Measurements from ENCODE around the gene SLC45A1. TPM values are rescaled to one million over a fixed set of nuclear protein-coding genes. Genes with fewer than 3 reads are reported as not detected.

The SLC45A1 gene
- total and polyA plus RNA-seq, 2 experiments from 2014 or later, result 0.34 to 0.42 TPM

GRCh38 chr1:8343464-8344001, 25.6 kb downstream of the SLC45A1 start:
- Histone ChIP-seq H3K27me3 (no peaks in the 10 kb centered on the region), H3K9me3 (ENCODE audit: low read depth) (no peaks in the 10 kb centered on the region), H3K4me3 (no peak overlapping the region), H3K36me3 (no peaks in the 10 kb centered on the region), H3K4me1 (ENCODE audit: low read depth) (no peaks in the 10 kb centered on the region), H3K27ac (no peak overlapping the region)
- DNase-seq (ENCODE audit: low read depth in 1 of 2, low spot score in 1 of 2), result peak in 1 of 2 donors; percentile 96
- TF ChIP-seq CTCF (IDR thresholded peaks at IDR 0.05; ENCODE audit: low read depth, low read length), result no peak

DNA sequence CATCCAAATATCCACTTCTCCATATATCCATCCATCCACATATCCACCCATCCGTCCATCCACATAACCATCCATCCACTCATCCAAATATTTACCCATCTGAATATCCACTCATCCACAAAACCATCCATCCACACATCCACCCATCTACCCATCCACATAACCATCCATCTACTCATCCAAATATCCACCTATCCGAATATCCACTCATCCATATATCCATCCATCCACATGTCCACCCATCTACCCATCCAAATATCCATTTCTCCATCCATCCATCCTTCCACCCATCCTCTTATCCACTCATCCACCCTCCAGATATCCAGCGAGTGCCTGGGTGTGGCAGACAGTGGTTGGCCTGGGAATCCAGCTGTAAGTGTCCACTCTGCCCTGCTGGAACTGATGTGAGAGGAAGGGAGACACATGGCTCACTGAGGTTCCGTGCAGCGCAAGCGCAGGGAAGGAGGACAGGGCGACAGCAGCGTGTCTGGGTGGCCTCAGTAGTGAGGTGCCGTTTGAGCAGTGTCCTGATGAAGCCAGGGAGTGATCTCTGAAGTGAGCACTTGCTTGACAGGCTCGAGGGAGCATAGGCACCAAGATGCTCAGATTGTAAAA, 27.1 kb downstream of the SLC45A1 start:
- no peak for DNase-seq (ENCODE audit: low read depth in 1 of 2, low spot score in 1 of 2)
- no peaks in the 10 kb centered on the region for H3K9me3 ChIP-seq (ENCODE audit: low read depth)
- no peaks in the 10 kb centered on the region for H3K4me1 ChIP-seq (ENCODE audit: low read depth)
- no peak overlapping the region for H3K27ac ChIP-seq
- H3K36me3 ChIP-seq, result no peaks in the 10 kb centered on the region
- H3K4me3 ChIP-seq, result no peak overlapping the region
- H3K27me3 ChIP-seq, result no peaks in the 10 kb centered on the region
- TF ChIP-seq CTCF (IDR thresholded peaks at IDR 0.05; ENCODE audit: low read depth, low read length), result no peak

DNA sequence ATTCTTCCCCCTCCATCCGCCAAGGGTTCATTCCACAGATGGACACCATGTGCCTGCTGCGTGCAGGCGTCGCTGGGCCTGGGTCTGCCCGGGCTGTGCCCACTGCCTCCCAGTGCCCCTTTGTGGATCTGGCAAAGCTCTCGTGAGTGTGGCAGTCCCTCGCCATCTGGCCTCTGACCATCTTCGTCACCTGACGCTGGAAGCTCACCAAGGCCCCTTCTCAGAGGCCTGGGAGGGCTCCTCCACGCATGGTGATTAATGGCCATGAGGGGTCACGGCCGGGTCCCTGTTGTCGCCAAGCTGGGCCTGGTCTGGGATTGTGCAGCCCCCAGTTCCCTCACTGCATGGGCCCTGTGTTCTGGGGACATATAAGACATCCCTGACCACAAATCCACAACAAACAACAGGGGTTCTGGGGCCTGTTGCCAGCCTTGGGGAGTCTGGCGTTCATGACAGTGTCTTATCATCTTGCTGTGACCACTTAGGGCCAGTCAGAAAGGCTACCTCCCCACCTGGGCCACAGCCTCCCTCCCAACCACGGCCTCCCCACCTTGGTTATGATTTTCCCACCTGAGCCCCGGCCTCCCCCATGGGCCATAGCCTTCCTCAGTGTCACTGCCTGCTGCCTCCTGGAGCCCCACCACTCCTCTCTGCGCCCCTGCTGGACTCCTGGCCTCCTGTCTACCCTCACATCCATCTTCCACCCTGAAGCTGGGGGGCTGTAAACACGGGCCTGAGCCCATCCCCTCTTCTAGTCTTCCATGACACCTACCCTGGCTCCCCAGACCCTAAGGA, 27.9 kb downstream of the SLC45A1 start:
- Histone ChIP-seq H3K27me3 (no peaks in the 10 kb centered on the region), H3K36me3 (no peaks in the 10 kb centered on the region), H3K9me3 (ENCODE audit: low read depth) (no peaks in the 10 kb centered on the region), H3K27ac (no peak overlapping the region), H3K4me3 (no peak overlapping the region), H3K4me1 (ENCODE audit: low read depth) (no peaks in the 10 kb centered on the region)
- DNase-seq (ENCODE audit: low read depth in 1 of 2, low spot score in 1 of 2), result no peak
- TF ChIP-seq CTCF (IDR thresholded peaks at IDR 0.05; ENCODE audit: low read depth, low read length), result no peak

- no peak for TF ChIP-seq CTCF (IDR thresholded peaks at IDR 0.05; ENCODE audit: low read depth, low read length)
- H3K4me3 ChIP-seq, result no peak overlapping the region
- no peaks in the 10 kb centered on the region for H3K36me3 ChIP-seq
- no peaks in the 10 kb centered on the region for H3K9me3 ChIP-seq (ENCODE audit: low read depth)
- no peaks in the 10 kb centered on the region for H3K4me1 ChIP-seq (ENCODE audit: low read depth)
- DNase-seq (ENCODE audit: low read depth in 1 of 2, low spot score in 1 of 2), result no peak
- no peaks in the 10 kb centered on the region for H3K27me3 ChIP-seq
- H3K27ac ChIP-seq, result no peak overlapping the region
Measured at GRCh38 chr1:8347635-8348034, 29.7 kb downstream of the SLC45A1 start.

DNA sequence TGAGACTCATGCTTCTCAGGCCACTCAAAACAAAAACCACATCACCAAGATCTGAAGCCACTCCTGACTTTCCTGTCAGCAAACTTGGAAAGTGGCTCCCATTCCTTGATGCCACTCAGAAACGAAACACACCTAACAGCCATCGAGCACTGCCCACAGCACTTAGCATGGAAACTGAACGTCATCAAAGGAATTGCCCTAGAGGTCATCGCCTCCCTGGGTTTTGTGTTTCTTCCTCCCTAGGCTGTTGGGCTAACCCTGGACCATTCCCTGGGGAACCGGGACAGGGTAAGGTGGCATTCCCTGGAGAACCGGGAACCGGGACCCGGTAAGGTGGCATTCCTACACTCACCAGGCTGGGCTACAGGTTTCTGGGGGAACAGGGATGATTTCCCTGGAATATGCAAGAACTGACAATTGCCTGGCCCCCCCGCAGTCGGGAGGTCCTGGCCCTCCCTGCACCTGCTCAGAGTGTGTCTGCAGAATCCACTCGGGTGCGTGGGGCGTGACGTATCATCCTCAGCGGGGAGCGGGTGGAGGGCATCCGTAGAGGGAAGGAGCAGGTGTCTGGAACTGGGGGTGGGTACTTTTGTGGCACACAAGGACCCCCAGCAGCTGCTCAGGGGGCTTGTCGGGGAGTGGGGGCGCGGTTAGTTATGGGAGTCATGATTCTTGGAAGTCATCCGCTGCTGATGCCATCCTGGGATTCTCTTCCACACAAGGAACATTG, 30.3 kb downstream of the SLC45A1 start:
- H3K27me3 ChIP-seq, result no peaks in the 10 kb centered on the region
- no peak for DNase-seq (ENCODE audit: low read depth in 1 of 2, low spot score in 1 of 2)
- no peaks in the 10 kb centered on the region for H3K9me3 ChIP-seq (ENCODE audit: low read depth)
- H3K36me3 ChIP-seq, result peaks cover 3% of the 10 kb centered on the region
- H3K4me3 ChIP-seq, result no peak overlapping the region
- no peak for TF ChIP-seq CTCF (IDR thresholded peaks at IDR 0.05; ENCODE audit: low read depth, low read length)
- no peak overlapping the region for H3K27ac ChIP-seq
- H3K4me1 ChIP-seq (ENCODE audit: low read depth), result no peaks in the 10 kb centered on the region

All from cardiac muscle cell (in vitro differentiated cells and primary cell).